H9 (cell line): ENCODE results near the gene DIMT1. TPM values are rescaled to one million over a fixed set of nuclear protein-coding genes. Genes with fewer than 3 reads are reported as not detected.

ENCODE experiments used
- DNase-seq: peaks from one replicate; pipeline ENCODE4 v3.0.0-alpha.2; 2017
- H2AFZ ChIP-seq: one replicate; pipeline ENCODE4 v1.6.1; 2013; ENCODE audit warnings: mild to moderate bottlenecking, low read length, control low read depth, moderate library complexity
- H2AK5ac ChIP-seq: 2 replicates; pipeline ENCODE4 v1.6.1; 2013; ENCODE audit warnings: low read length, control low read depth, mixed read lengths; ENCODE audit not compliant: insufficient read length
- H2BK120ac ChIP-seq: one replicate; pipeline ENCODE4 v1.6.1; 2013; ENCODE audit warnings: low read depth, mild to moderate bottlenecking, low read length, control low read depth, inconsistent platforms; ENCODE audit not compliant: poor library complexity, severe bottlenecking
- H2BK12ac ChIP-seq: 2 replicates; pipeline ENCODE4 v1.6.1; 2013; ENCODE audit warnings: low read length, control low read depth, mixed read lengths, low read depth; ENCODE audit not compliant: insufficient read length
- H2BK15ac ChIP-seq: 2 replicates; pipeline ENCODE4 v1.6.1; 2013; ENCODE audit warnings: low read depth, low read length, control low read depth
- H2BK20ac ChIP-seq: one replicate; pipeline ENCODE4 v1.6.1; 2013; ENCODE audit warnings: low read depth, mild to moderate bottlenecking, low read length, control low read depth, inconsistent platforms; ENCODE audit not compliant: poor library complexity, severe bottlenecking
- H2BK5ac ChIP-seq: 2 replicates; pipeline ENCODE4 v1.6.1; 2013; ENCODE audit warnings: low read length, control low read depth, mixed read lengths; ENCODE audit not compliant: insufficient read length
- H3K14ac ChIP-seq: 2 replicates; pipeline ENCODE4 v1.6.1; 2013; ENCODE audit warnings: low read length, control low read depth; ENCODE audit not compliant: insufficient read depth
- H3K18ac ChIP-seq: 2 replicates; pipeline ENCODE4 v1.6.1; 2013; ENCODE audit warnings: low read depth, mild to moderate bottlenecking, mixed read lengths, low read length, control low read depth; ENCODE audit not compliant: insufficient read length
- H3K23ac ChIP-seq: 2 replicates; pipeline ENCODE4 v1.6.1; 2013; ENCODE audit warnings: low read length, control low read depth, mixed read lengths, low read depth; ENCODE audit not compliant: insufficient read length
- H3K23me2 ChIP-seq: 2 replicates; pipeline ENCODE4 v1.6.1; 2013; ENCODE audit warnings: low read depth, mild to moderate bottlenecking, mixed read lengths, low read length, control low read depth; ENCODE audit not compliant: insufficient read length, poor library complexity, severe bottlenecking
- H3K27ac ChIP-seq: 2 replicates; pipeline ENCODE4 v1.5.1; 2013; ENCODE audit warnings: low read length, control low read depth, mixed read lengths, low read depth; ENCODE audit not compliant: insufficient read length
- H3K27me3 ChIP-seq: 2 replicates; pipeline ENCODE4 v1.6.1; 2013; ENCODE audit warnings: low read length, control low read depth, inconsistent platforms; ENCODE audit not compliant: insufficient read depth
- H3K4ac ChIP-seq: 2 replicates; pipeline ENCODE4 v1.6.1; 2013; ENCODE audit warnings: low read depth, mild to moderate bottlenecking, control low read depth, inconsistent platforms, low read length, moderate library complexity
- H3K4me1 ChIP-seq: 2 replicates; pipeline ENCODE4 v1.6.1; 2013; ENCODE audit warnings: low read length, control low read depth, inconsistent platforms; ENCODE audit not compliant: insufficient read depth
- H3K4me2 ChIP-seq: 2 replicates; pipeline ENCODE4 v1.6.1; 2013; ENCODE audit warnings: low read length, control low read depth, mixed read lengths; ENCODE audit not compliant: insufficient read length, insufficient read depth
- H3K56ac ChIP-seq: 2 replicates; pipeline ENCODE4 v1.6.1; 2013; ENCODE audit warnings: low read depth, mild to moderate bottlenecking, mixed read lengths, low read length, control low read depth; ENCODE audit not compliant: insufficient read length
- H3K79me1 ChIP-seq: 2 replicates; pipeline ENCODE4 v1.6.1; 2013; ENCODE audit warnings: low read depth, mild to moderate bottlenecking, moderate library complexity, low read length, control low read depth, inconsistent platforms; ENCODE audit not compliant: insufficient read depth, poor library complexity, severe bottlenecking
- H3K79me2 ChIP-seq: 2 replicates; pipeline ENCODE4 v1.6.1; 2013; ENCODE audit warnings: low read length, control low read depth, inconsistent platforms; ENCODE audit not compliant: insufficient read depth
- H3K9ac ChIP-seq: 2 replicates; pipeline ENCODE4 v1.6.1; 2013; ENCODE audit warnings: low read length, control low read depth, mixed read lengths; ENCODE audit not compliant: insufficient read length; ENCODE audit errors: extremely low read depth
- H3K9me3 ChIP-seq: one replicate; pipeline ENCODE4 v1.6.1; 2013; ENCODE audit warnings: low read depth, low read length, inconsistent platforms; ENCODE audit not compliant: control insufficient read depth
- H3T11ph ChIP-seq: one replicate; pipeline ENCODE4 v1.6.1; 2013; ENCODE audit warnings: mild to moderate bottlenecking, low read length, control low read depth, inconsistent platforms
- H4K20me1 ChIP-seq: one replicate; pipeline ENCODE4 v1.6.1; 2013; ENCODE audit not compliant: control insufficient read depth, insufficient read length, insufficient read depth
- H4K5ac ChIP-seq: 2 replicates; pipeline ENCODE4 v1.6.1; 2013; ENCODE audit warnings: low read depth, mild to moderate bottlenecking, mixed read lengths, low read length, control low read depth; ENCODE audit not compliant: insufficient read length
- H4K8ac ChIP-seq: replicated peaks from 2 replicates; pipeline ENCODE4 v1.6.1; 2013; ENCODE audit warnings: low read length, control low read depth, mixed read lengths, low read depth; ENCODE audit not compliant: insufficient read length
- H4K91ac ChIP-seq: 2 replicates; pipeline ENCODE4 v1.6.1; 2013; ENCODE audit warnings: low read depth, mild to moderate bottlenecking, moderate library complexity, mixed read lengths, low read length, control low read depth; ENCODE audit not compliant: insufficient read length
- H3K27ac Mint-ChIP-seq, 3 experiments: 2 replicates in 2 of 3; 3 replicates in 1 of 3; pipeline ENCODE4 v1.8.0; 2020 to 2021; ENCODE audit warnings: mixed read lengths in 3 of 3, mild to moderate bottlenecking in 1 of 3, moderate library complexity in 1 of 3
- H3K27me3 Mint-ChIP-seq: 2 replicates; pipeline ENCODE4 v1.8.0; 2021; ENCODE audit warnings: low read depth, mild to moderate bottlenecking, moderate library complexity, mixed read lengths
- H3K36me3 Mint-ChIP-seq, 3 experiments: 2 replicates in 2 of 3; 3 replicates in 1 of 3; pipeline ENCODE4 v1.8.0; 2020 to 2021; ENCODE audit warnings: low read depth in 3 of 3, mixed read lengths in 3 of 3; ENCODE audit not compliant: insufficient read depth in 1 of 3
- H3K4me1 Mint-ChIP-seq, 2 experiments: 2 replicates each; pipeline ENCODE4 v1.8.0; 2020; ENCODE audit warnings: mixed read lengths in 2 of 2
- H3K4me3 Mint-ChIP-seq, 2 experiments: 2 replicates in 1 of 2; 3 replicates in 1 of 2; pipeline ENCODE4 v1.8.0; 2020 to 2021; ENCODE audit warnings: mild to moderate bottlenecking in 2 of 2, mixed read lengths in 2 of 2, moderate library complexity in 1 of 2
- H3K9me3 Mint-ChIP-seq, 2 experiments: 2 replicates in 1 of 2; 3 replicates in 1 of 2; pipeline ENCODE4 v1.8.0; 2020; ENCODE audit warnings: mild to moderate bottlenecking in 2 of 2, mixed read lengths in 2 of 2, moderate library complexity in 1 of 2
- WGBS: extraction: QIAGEN DNeasy Blood & Tissue Kit; methylation state at CpG from one replicate; pipeline ENCODE4 v1.1.7; 2013; ENCODE audit warnings: missing lambda C conversion rate, low lambda C conversion rate, mixed read lengths; ENCODE audit not compliant: insufficient read length; ENCODE audit errors: extremely low coverage; 5-methylcytosine and 5-hydroxymethylcytosine counted together
- total RNA-seq: library from RNA; stranded (reverse); gene quantifications from 2 replicates; pipeline ENCODE4 v1.2.1, GENCODE V29; 2021
- TF ChIP-seq, protein P1 (sequence below): fragments of 200-600 bp; sonication (generic); conservative IDR thresholded peaks from 3 replicates; pipeline ENCODE4 v1.8.0; 2021; ENCODE audit warnings: antibody characterized with exemption, mild to moderate bottlenecking

DIMT1 gene
- total RNA-seq, 1 experiment from 2014 or later, result 36.0 TPM

GRCh38 chr5:62424763-62425162 is 21.1 kb upstream of the DIMT1 start:
- no peaks in the 10 kb centered on the region for H3K4me1 ChIP-seq
- H3K9ac ChIP-seq, result no peak overlapping the region
- no peak overlapping the region for H2BK5ac ChIP-seq
- no peaks in the 10 kb centered on the region for H3K23me2 ChIP-seq
- H3K27me3 ChIP-seq, result no peaks in the 10 kb centered on the region
- no peak for DNase-seq
- peak overlapping the region in 1 of 3 experiments; percentile 52; a peak in 2 of 7 replicates for H3K27ac Mint-ChIP-seq
- no peak overlapping the region for H3K56ac ChIP-seq
- H2BK12ac ChIP-seq, result no peak overlapping the region
- H2BK120ac ChIP-seq, result no peak overlapping the region
- H4K5ac ChIP-seq, result no peak overlapping the region
- H4K8ac ChIP-seq, result no peak overlapping the region
- no peaks in the 10 kb centered on the region for H3K9me3 Mint-ChIP-seq
- no peak overlapping the region for H3K27ac ChIP-seq
- H3K23ac ChIP-seq, result no peak overlapping the region
- no peak overlapping the region for H2AFZ ChIP-seq
- H3K79me2 ChIP-seq, result peaks cover 6% of the 10 kb centered on the region; the same call in 1 of the 2 replicates
- peaks cover 4 to 9% (median 5%) of the 10 kb centered on the region in 3 experiments; a peak in 6 of 7 replicates for H3K36me3 Mint-ChIP-seq
- H3K9me3 ChIP-seq, result no peaks in the 10 kb centered on the region
- H4K91ac ChIP-seq, result no peak overlapping the region
- peaks cover 0 to 2% of the 10 kb centered on the region in 2 experiments; a peak in 1 of 4 replicates for H3K4me1 Mint-ChIP-seq
- H3K18ac ChIP-seq, result no peak overlapping the region
- no peak overlapping the region for H3K4me3 Mint-ChIP-seq
- H3K4me2 ChIP-seq, result no peak overlapping the region
- no peak overlapping the region for H2BK20ac ChIP-seq
- H3K4ac ChIP-seq, result no peak overlapping the region
- H3K27me3 Mint-ChIP-seq, result no peaks in the 10 kb centered on the region
- no CpG with 5 or more reads among the region's 1 CpG for WGBS
- no peaks in the 10 kb centered on the region for H4K20me1 ChIP-seq
- H2AK5ac ChIP-seq, result no peak overlapping the region
- H3K79me1 ChIP-seq, result peaks cover 2% of the 10 kb centered on the region
- H3T11ph ChIP-seq, result no peak overlapping the region
- H2BK15ac ChIP-seq, result no peak overlapping the region
- TF ChIP-seq, protein P1, sequence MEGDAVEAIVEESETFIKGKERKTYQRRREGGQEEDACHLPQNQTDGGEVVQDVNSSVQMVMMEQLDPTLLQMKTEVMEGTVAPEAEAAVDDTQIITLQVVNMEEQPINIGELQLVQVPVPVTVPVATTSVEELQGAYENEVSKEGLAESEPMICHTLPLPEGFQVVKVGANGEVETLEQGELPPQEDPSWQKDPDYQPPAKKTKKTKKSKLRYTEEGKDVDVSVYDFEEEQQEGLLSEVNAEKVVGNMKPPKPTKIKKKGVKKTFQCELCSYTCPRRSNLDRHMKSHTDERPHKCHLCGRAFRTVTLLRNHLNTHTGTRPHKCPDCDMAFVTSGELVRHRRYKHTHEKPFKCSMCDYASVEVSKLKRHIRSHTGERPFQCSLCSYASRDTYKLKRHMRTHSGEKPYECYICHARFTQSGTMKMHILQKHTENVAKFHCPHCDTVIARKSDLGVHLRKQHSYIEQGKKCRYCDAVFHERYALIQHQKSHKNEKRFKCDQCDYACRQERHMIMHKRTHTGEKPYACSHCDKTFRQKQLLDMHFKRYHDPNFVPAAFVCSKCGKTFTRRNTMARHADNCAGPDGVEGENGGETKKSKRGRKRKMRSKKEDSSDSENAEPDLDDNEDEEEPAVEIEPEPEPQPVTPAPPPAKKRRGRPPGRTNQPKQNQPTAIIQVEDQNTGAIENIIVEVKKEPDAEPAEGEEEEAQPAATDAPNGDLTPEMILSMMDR, result no peak
- no peak overlapping the region for H3K14ac ChIP-seq
